Measurements from ENCODE around the gene DIPK1C. TPM values are rescaled to one million over a fixed set of nuclear protein-coding genes. Genes with fewer than 3 reads are reported as not detected.

DIPK1C gene
- total RNA-seq, 1 experiment from 2014 or later, result 0.26 TPM

- Histone ChIP-seq H3K27me3 (ENCODE audit: control insufficient read depth, insufficient read depth, low read length) (no peaks in the 10 kb centered on the region), H3K27ac (ENCODE audit: low read length) (no peak overlapping the region), H3K36me3 (ENCODE audit: control insufficient read depth, insufficient read depth, low read length) (no peaks in the 10 kb centered on the region), H3K9me3 (ENCODE audit: control insufficient read depth, insufficient read depth, low read depth, low read length) (no peaks in the 10 kb centered on the region), H3K4me1 (ENCODE audit: control insufficient read depth, insufficient read depth, low read length) (no peaks in the 10 kb centered on the region), H3K4me3 (ENCODE audit: low read depth in 2 of 2, low read length in 2 of 2) (no peak overlapping the region)
- TF ChIP-seq SIN3A (IDR thresholded peaks at IDR 0.05; ENCODE audit: borderline replicate concordance, insufficient read depth, low read depth, low read length), result no peak
- TF ChIP-seq REST (IDR thresholded peaks at IDR 0.05; ENCODE audit: insufficient read depth in 1 of 2, low read depth in 2 of 2, low read length in 1 of 2), result no peak
- TF ChIP-seq, protein P1, sequence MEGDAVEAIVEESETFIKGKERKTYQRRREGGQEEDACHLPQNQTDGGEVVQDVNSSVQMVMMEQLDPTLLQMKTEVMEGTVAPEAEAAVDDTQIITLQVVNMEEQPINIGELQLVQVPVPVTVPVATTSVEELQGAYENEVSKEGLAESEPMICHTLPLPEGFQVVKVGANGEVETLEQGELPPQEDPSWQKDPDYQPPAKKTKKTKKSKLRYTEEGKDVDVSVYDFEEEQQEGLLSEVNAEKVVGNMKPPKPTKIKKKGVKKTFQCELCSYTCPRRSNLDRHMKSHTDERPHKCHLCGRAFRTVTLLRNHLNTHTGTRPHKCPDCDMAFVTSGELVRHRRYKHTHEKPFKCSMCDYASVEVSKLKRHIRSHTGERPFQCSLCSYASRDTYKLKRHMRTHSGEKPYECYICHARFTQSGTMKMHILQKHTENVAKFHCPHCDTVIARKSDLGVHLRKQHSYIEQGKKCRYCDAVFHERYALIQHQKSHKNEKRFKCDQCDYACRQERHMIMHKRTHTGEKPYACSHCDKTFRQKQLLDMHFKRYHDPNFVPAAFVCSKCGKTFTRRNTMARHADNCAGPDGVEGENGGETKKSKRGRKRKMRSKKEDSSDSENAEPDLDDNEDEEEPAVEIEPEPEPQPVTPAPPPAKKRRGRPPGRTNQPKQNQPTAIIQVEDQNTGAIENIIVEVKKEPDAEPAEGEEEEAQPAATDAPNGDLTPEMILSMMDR (IDR thresholded peaks at IDR 0.05), result no peak
- TF ChIP-seq TCF7L2 (IDR thresholded peaks at IDR 0.05; ENCODE audit: low read depth, low read length), result no peak
- TF ChIP-seq POLR2AphosphoS5 (IDR thresholded peaks at IDR 0.05; ENCODE audit: low read depth, low read length), result no peak
- BruUV-seq (replicated peaks), result no TSS peak
- DNase-seq (ENCODE audit: low read depth, low spot score) (no peak), ATAC-seq (no peak)
- CTCF ChIA-PET, result no interaction called here
- intact Hi-C loops (cut with micrococcal nuclease; ENCODE audit: unreplicated experiment) (no loop called here), in situ Hi-C loops (cut with HindIII; ENCODE audit: low pct_unique_long_range_greater_than_20kb, low sequenced_read_pairs) (no loop called here)
- POLR2A ChIA-PET, result interaction anchor here (0.7 kb wide), 1 partner anchor 61 kb away, joined by 3 read pairs; no protein-coding TSS in a partner anchor
Measured at GRCh38 chr18:74434466-74434865, 22.6 kb downstream of the DIPK1C start.

GRCh38 chr18:74430806-74431571, 26.1 kb downstream of the DIPK1C start:
- DNase-seq (ENCODE audit: low read depth, low spot score), result no peak
- Histone ChIP-seq H3K27me3 (ENCODE audit: control insufficient read depth, insufficient read depth, low read length) (no peaks in the 10 kb centered on the region), H3K4me1 (ENCODE audit: control insufficient read depth, insufficient read depth, low read length) (no peaks in the 10 kb centered on the region), H3K4me3 (ENCODE audit: low read depth in 2 of 2, low read length in 2 of 2) (no peak overlapping the region), H3K27ac (ENCODE audit: low read length) (no peak overlapping the region), H3K9me3 (ENCODE audit: control insufficient read depth, insufficient read depth, low read depth, low read length) (no peaks in the 10 kb centered on the region), H3K36me3 (ENCODE audit: control insufficient read depth, insufficient read depth, low read length) (no peaks in the 10 kb centered on the region)
- TF ChIP-seq POLR2AphosphoS5 (IDR thresholded peaks at IDR 0.05; ENCODE audit: low read depth, low read length) (no peak), TCF7L2 (IDR thresholded peaks at IDR 0.05; ENCODE audit: low read depth, low read length) (no peak), REST (IDR thresholded peaks at IDR 0.05; ENCODE audit: insufficient read depth in 1 of 2, low read depth in 2 of 2, low read length in 1 of 2) (no peak), SIN3A (IDR thresholded peaks at IDR 0.05; ENCODE audit: borderline replicate concordance, insufficient read depth, low read depth, low read length) (no peak)
- TF ChIP-seq, protein P1 (IDR thresholded peaks at IDR 0.05), result no peak
- ATAC-seq, result no peak
- in situ Hi-C loops (cut with HindIII; ENCODE audit: low pct_unique_long_range_greater_than_20kb, low sequenced_read_pairs), result no loop called here
- POLR2A ChIA-PET, result interaction anchor here (0.9 kb wide), 1 partner anchor 20 kb away, joined by 3 read pairs; no protein-coding TSS in a partner anchor
- CTCF ChIA-PET, result no interaction called here
- BruUV-seq (replicated peaks), result no TSS peak
- intact Hi-C loops (cut with micrococcal nuclease; ENCODE audit: unreplicated experiment), result no loop called here

All from Panc1 (cell line).